ENCODE data around the gene ROPN1B.
"Not testable (repeated sequence)": the region's sequence is repeated elsewhere in the genome, so short reads cannot be mapped to it uniquely, and the experiment has no call there.

Gene ROPN1B

GRCh38 chr3:125968701-125969592 is at the start of gene ROPN1B:
Gene ROPN1B, plus strand, starts transcription at chr3:125969178. Its CDS starts 2,877 bp downstream, at chr3:125972055.
- TF ChIP-seq CTCF (IDR thresholded peaks at IDR 0.05), result not testable (repeated sequence)

DNA sequence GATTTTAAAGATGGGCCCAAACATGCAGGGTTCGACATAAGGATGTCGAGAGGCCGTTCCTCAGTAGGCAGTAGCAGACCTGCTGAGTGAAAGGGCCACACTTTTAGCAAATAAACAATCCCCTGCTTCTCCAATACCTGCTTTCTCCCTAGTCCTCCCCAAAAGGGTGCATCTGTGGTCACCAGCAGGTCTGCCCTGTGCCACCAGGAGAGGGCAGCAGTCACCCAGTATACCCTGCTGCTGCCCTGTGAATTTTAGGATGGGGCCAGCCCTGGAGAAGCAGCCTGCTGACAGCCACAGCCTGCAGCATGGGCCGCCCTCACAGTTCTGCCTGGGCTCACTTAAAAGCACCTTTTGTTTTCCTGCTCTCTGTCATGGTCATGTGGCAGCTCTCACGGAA is 47.3 kb upstream of the ROPN1B start:
- peak; percentile 65 for TF ChIP-seq CTCF (IDR thresholded peaks at IDR 0.05)

DNA sequence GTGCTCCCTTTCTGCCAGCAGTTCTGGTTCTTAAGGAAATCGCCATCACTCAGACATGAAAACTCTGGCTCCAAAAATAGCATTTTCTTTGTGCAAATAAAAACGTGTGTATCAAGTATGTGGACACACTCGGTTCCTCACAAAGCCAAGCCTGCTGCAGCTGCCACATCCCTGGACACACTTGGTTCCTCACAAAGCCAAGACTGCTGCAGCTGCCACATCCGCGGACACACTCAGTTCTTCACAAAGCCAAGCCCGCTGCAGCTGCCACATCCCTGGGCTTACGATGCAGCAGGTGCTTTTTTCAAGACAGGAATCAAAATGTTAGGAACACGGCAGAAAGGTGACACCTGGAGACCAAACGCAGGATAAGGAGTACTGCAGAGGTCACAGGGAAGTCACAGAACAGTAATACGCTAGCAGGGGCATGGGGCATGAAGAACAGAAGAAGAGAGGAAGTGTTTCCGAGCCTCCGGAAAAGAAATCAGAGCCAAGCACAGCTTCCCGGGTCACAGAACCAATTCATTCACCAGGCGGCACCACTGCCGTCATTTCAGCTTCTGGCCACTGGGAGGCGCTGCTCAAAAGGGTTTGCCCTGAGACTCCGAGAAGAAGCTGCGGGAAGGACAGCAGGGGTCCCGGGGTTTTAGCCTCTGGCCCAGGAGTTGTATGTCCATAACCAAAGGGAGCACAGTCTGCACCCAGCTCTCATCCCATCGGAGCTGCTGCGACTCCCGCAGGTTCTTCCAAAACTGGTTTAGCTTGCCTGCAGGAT is 40.0 kb upstream of the ROPN1B start:
- peak; percentile 53 for TF ChIP-seq CTCF (IDR thresholded peaks at IDR 0.05)

DNA sequence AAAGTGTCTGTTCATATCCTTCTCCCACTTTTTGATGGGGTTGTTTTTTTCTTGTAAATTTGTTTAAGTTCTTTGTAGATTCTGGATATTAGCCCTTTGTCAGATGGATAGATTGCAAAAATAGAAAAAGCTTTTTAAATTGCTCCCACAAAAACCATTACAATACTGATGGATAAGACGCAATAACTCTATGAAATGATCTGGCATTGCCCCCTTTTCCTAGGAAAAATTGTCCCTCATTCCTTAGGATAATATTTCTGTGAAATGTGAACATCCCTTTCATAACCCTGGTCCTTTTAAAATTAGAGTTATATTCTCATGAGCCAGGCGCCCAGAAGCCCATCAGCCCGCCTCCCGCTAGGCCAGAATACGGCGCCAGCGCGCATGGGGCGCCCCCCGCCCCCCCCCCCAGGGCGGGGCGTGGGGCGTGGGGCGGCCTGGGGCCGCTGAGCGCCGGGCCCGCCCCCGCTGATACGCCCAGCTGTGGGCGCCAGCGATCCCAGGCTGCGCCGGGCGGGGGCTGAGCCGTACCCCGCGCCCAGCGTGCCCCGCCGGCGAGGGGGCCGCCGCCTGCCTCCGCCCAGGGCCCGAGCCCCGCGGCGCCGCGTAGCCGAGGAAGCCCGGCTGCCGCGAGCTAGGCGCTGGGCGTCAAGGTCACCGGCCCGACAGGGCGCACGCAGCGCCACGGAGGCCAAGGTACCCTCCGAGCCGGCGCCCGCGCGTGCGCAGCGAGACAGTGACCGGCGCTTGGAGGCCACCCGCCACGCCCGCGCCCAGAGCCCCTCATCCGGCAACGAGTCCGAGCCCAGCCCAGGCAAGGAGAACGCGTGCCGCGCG is 11.1 kb upstream of the ROPN1B start:
- TF ChIP-seq CTCF (IDR thresholded peaks at IDR 0.05), result no peak

GRCh38 chr3:125958511-125959316 is 10.3 kb upstream of the ROPN1B start:
- TF ChIP-seq CTCF (IDR thresholded peaks at IDR 0.05), result no peak

DNA sequence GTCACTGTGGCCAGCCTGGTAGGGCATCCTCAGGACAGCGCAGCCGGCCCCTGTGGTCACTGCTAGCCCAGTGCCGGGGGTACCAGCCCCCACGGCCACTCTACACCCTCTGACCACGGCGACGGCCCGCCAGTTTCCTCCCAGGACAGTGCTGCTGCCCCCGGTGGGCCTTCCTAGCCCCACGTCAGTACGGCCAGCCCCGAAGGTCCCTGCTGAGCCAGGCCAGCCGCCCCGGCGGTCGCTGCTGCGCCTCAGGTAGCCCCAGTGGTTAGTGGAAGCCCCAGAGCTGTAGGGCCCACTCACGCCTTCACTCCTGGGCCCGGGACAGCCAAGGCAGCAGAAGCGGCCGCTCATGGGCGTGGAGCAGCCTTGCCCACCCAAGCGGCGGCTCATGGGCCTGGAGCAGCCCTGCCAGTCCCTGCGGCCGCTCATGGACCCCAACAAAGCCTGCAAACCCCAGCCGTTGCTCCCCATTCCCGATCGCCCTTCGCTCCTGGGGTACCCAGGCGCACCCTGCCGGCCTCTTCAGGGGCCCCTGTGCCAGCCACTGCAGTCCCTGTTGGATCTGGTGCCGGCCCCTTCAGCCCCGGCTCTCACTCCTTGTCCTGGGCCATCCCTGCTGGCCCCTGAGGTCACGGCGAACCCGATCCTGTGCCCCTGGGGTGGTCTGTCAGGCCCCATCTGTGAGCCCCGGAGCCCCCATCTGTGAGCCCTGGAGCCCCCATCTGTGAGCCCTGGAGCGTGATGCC is 9.5 kb upstream of the ROPN1B start:
- TF ChIP-seq CTCF (IDR thresholded peaks at IDR 0.05), result no peak
